Measurements from ENCODE around the gene SNX14.

SNX14 gene

DNA sequence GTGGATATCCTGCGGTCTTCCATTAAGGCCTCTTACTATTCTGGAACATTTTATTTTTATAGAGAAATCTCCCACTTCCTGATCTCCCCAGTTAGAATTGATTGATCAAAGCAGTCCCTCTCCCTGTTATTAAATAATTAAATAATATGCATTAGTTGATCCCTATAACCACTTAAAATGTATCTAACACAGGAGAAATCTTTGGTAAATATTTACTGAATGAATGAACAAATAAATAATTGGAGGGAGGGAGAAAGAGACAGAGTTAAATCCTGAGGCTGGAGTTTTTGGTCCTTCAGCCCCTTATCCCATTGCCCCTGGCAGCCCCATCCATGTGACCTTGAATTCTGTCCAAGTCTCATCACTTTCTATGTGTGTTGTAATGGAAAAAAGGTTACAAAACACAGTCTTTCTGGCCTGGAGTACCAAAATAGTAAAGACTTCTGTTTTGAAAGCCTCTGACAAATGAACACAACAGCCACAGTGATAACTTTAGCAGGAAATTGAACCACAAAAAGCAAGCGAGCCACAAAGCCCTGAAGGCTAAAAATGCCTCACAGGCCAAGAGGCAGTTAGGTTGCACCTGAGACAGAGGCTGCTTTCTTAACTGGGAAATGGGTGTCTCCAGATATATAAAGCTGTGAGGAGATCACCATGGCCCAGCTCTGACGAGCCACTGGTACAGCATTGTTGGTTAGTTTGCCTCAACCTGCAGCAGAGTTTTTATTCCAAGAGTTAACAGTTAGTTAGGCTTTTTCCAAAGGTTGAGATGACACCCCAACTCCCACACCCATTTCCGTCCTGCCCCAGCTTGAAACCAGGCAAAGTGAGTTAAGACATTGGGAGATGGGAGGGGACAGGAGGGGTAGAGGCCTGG, 132.5 kb downstream of the SNX14 start:
- DNase-seq, result no peak

DNA sequence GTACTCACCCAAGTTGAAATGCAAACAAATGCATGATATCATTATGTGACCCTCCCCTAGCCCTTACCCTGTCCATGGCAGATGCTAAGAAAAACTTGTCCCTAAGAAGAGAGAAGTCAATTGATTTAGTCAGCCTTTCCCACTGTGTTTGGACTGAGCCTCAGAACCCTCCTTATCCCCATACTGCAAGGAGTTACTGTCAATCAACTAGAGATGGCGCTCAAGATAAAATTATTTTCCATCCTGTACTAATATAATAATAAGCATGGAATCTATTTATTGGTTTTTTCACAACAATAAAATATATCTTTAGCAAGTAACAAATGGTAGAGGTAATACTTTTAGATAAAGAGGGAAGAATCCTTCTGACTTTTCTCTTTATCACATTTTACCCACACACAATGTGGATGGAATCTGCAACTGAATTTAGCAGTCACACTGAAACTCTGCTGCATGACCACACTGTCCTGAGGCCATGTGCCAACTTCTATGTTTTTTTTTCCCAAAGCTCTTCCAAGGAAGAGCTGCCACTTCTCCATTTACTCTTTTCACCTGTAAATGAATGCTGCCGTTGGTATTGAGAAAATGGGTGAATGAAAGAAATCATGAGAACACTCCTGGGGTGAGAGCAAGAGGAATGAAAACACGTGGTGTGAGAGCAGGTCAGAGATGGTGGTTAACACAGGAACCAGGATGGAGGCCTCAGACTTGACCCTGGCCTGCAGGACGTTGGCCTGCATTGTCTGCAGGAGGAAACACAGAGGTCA, 133.3 kb downstream of the SNX14 start:
- no peak for DNase-seq

DNA sequence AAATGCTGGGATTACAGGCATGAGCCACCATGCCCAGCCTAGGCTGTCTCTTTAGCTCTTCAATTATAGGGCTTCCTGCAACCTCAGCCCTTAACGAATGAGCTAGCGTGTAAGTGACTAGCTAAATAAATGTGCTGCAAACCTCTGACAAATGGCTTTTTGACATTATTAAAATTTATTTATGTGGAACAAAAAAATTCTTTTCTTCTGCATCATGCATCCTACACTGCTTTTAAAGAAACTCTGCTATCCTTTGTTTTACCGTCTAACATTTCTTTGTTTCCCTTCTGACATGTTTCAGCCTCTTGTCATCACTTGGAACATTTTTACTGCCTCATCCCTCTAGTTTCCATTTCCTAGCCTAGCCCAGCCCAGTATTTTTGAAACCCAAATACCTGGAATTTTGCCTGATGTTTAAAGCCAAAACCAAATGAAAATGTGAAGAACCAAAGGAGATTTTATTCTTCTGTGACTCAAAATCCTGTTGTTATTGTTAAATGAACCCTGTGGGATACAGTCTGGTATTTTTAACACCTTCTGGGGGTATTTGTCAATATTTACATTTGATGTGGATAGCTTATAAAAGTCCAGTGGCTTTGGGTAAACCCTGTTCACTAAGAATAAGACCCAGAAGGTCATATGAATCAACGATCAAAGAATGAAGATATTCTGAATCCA, 134.3 kb downstream of the SNX14 start:
- no peak for DNase-seq

DNA sequence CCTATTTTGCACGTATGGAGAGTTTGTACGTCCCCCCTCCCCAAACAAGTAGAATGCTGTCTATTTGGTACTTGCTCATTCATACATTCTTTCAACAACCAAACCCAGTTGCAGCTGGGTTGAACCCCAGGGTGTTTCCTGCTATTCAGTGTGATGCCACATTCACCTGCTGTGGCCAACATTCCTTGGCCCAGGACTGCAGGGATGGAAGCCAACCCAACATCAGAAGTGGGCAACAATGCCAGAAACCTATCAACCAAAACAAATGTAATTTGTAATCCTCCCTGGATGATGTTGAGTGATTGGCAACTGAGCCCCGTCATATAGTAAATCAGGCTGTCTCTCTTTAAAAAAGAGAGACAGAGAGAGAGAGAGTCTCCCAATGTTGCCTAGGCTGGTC, 134.9 kb downstream of the SNX14 start:
- DNase-seq, result no peak

DNA sequence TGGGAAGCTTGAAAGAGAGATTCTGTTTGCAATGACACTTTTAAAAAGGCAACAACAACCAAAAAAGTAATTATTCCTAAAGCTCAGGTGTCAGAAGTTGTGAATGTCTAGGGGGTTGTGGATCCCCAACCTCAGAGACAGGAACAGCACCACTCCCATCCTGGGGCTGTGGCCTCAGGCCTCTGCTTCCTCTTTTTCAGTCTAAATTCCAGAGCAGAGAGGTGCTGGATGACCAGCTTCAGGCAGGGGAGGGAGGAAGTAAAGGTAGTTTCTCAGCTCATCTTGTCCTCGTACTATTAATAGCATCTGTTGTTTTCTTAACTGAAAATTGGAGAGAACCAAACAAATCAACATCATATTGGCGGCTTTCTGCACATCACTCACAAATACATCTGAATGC, 135.5 kb downstream of the SNX14 start:
- DNase-seq, result no peak

DNA sequence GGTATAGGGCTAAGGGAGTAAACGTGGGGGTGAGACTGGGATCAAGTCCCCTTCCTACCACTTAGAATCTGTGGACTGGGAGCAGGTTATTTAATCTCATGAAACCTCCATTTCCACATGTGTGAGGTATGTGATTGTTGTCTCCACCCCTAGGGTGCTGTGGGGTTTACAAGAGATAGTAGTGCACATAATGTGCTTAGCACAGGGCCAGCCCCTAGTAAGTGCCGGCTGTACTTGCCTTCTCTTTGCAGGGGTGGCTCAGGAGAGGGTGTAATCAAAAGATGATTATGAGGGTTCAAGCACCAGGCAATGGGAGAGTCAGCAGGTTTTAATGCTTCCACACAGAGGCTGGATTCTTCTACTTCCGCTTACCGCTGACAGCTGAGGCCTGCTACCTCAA, 136.9 kb downstream of the SNX14 start:
- DNase-seq, result no peak
